ENCODE measurements around the gene SLC31A1. TPM values are rescaled to one million over a fixed set of nuclear protein-coding genes. Genes with fewer than 3 reads are reported as not detected.

The SLC31A1 gene
- total and polyA plus RNA-seq, 2 experiments from 2014 or later, result 15.0 to 32.1 TPM

DNA sequence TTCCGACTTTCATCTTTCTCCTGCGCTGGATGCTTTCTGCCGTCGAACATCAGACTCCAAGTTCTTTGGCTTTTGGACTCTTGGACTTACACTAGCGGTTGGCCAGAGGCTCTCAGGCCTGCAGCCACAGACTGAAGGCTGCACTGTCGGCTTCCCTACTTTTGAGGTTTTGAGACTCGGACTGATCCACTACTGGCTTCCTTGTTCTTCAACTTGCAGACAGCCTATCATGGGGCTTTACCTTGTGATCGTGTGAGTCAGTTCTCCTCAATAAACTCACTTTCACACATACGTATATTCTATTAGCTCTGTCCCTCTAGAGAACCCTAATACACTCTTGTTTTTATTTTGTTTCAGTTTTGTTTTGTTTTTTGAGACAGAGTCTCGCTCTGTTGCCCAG, 10.5 kb upstream of the SLC31A1 start:
- Histone ChIP-seq H3K9me2 (ENCODE audit: insufficient read depth) (no peaks in the 10 kb centered on the region), H3F3A (replicated peaks; ENCODE audit: low read depth) (no peaks in the 10 kb centered on the region), H3K79me2 (replicated peaks; ENCODE audit: insufficient read depth) (peaks cover 3% of the 10 kb centered on the region; the same call in 1 of the 2 replicates), H3K4me2 (no peak overlapping the region), H2AFZ (no peak overlapping the region), H3K27ac (ENCODE audit: low read depth) (no peak overlapping the region), H4K20me1 (replicated peaks; ENCODE audit: insufficient read depth) (peaks cover under 1% of the 10 kb centered on the region; the same call in 1 of the 2 replicates), H3K27me3 (ENCODE audit: insufficient read depth) (no peaks in the 10 kb centered on the region), H3K4me1 (ENCODE audit: insufficient read depth) (no peaks in the 10 kb centered on the region), H3K4me3 (no peak overlapping the region), H3K36me3 (ENCODE audit: insufficient read depth) (peaks cover 6% of the 10 kb centered on the region; the same call in 1 of the 2 replicates)
- ATAC-seq (no peak), DNase-seq (ENCODE audit: low spot score) (no peak)
- Mint-ChIP-seq H3K27ac (no peak overlapping the region), H3K36me3 (ENCODE audit: low read depth) (peaks cover 3% of the 10 kb centered on the region; the same call in 2 of the 3 replicates), H3K9me3 (no peaks in the 10 kb centered on the region), H3K27me3 (ENCODE audit: insufficient read depth, low read depth, poor library complexity) (peaks cover 1% of the 10 kb centered on the region), H3K4me1 (no peaks in the 10 kb centered on the region), H3K4me3 (no peak overlapping the region)
- TF ChIP-seq ZNF114 (CRISPR knock-in tag; IDR thresholded peaks at IDR 0.05), result no peak
- no peak for TF ChIP-seq STAT1 (IDR thresholded peaks at IDR 0.05; ENCODE audit: unreplicated experiment)
- no peak for TF ChIP-seq EZH2phosphoT487 (IDR thresholded peaks at IDR 0.05; ENCODE audit: unreplicated experiment)
- no peak for TF ChIP-seq NANOG (IDR thresholded peaks at IDR 0.05; ENCODE audit: borderline replicate concordance)
- TF ChIP-seq JUNB (IDR thresholded peaks at IDR 0.05; ENCODE audit: unreplicated experiment), result no peak
- no peak for TF ChIP-seq EZH2 (IDR thresholded peaks at IDR 0.05; ENCODE audit: low read depth, unreplicated experiment)
- TF ChIP-seq, protein P1, sequence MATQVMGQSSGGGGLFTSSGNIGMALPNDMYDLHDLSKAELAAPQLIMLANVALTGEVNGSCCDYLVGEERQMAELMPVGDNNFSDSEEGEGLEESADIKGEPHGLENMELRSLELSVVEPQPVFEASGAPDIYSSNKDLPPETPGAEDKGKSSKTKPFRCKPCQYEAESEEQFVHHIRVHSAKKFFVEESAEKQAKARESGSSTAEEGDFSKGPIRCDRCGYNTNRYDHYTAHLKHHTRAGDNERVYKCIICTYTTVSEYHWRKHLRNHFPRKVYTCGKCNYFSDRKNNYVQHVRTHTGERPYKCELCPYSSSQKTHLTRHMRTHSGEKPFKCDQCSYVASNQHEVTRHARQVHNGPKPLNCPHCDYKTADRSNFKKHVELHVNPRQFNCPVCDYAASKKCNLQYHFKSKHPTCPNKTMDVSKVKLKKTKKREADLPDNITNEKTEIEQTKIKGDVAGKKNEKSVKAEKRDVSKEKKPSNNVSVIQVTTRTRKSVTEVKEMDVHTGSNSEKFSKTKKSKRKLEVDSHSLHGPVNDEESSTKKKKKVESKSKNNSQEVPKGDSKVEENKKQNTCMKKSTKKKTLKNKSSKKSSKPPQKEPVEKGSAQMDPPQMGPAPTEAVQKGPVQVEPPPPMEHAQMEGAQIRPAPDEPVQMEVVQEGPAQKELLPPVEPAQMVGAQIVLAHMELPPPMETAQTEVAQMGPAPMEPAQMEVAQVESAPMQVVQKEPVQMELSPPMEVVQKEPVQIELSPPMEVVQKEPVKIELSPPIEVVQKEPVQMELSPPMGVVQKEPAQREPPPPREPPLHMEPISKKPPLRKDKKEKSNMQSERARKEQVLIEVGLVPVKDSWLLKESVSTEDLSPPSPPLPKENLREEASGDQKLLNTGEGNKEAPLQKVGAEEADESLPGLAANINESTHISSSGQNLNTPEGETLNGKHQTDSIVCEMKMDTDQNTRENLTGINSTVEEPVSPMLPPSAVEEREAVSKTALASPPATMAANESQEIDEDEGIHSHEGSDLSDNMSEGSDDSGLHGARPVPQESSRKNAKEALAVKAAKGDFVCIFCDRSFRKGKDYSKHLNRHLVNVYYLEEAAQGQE (IDR thresholded peaks at IDR 0.05; ENCODE audit: unreplicated experiment), result no peak
- TF ChIP-seq, protein P2, sequence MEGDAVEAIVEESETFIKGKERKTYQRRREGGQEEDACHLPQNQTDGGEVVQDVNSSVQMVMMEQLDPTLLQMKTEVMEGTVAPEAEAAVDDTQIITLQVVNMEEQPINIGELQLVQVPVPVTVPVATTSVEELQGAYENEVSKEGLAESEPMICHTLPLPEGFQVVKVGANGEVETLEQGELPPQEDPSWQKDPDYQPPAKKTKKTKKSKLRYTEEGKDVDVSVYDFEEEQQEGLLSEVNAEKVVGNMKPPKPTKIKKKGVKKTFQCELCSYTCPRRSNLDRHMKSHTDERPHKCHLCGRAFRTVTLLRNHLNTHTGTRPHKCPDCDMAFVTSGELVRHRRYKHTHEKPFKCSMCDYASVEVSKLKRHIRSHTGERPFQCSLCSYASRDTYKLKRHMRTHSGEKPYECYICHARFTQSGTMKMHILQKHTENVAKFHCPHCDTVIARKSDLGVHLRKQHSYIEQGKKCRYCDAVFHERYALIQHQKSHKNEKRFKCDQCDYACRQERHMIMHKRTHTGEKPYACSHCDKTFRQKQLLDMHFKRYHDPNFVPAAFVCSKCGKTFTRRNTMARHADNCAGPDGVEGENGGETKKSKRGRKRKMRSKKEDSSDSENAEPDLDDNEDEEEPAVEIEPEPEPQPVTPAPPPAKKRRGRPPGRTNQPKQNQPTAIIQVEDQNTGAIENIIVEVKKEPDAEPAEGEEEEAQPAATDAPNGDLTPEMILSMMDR (conservative IDR thresholded peaks at IDR 0.05; ENCODE audit: low read depth in 2 of 2), result no peak
- TF ChIP-seq ZNF331 (CRISPR knock-in tag; IDR thresholded peaks at IDR 0.05; ENCODE audit: low read depth), result no peak

DNA sequence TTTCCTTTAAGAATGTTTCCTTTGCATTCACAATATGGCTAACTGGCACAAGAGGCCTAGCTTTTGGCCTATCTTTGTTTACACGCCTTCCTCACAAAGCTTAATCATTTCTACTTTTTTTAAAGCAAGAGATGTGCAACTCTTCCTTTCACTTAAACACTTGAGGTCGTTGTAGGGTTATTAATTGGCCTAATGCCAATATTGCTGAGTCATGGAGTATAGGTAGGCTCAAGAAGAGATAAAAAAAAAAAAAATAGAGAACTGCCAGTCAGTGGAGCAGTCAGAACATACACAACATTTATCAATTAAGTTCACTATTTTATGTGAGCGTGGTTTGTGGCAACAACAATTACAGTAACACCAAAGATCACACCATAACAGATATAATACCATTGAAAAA, 6.2 kb upstream of the SLC31A1 start:
- ATAC-seq, result no peak
- Histone ChIP-seq H3K79me2 (replicated peaks; ENCODE audit: insufficient read depth) (peaks cover 28% of the 10 kb centered on the region), H4K20me1 (replicated peaks; ENCODE audit: insufficient read depth) (no peaks in the 10 kb centered on the region; the same call in 1 of the 2 replicates), H3K9me2 (ENCODE audit: insufficient read depth) (no peaks in the 10 kb centered on the region), H3K4me2 (no peak overlapping the region), H3K4me3 (no peak overlapping the region), H3K36me3 (ENCODE audit: insufficient read depth) (no peaks in the 10 kb centered on the region), H3K4me1 (ENCODE audit: insufficient read depth) (peaks cover 1% of the 10 kb centered on the region; the same call in 1 of the 2 replicates), H3K27me3 (ENCODE audit: insufficient read depth) (no peaks in the 10 kb centered on the region), H2AFZ (no peak overlapping the region), H3F3A (replicated peaks; ENCODE audit: low read depth) (no peaks in the 10 kb centered on the region), H3K27ac (ENCODE audit: low read depth) (no peak overlapping the region)
- H3K4me3 Mint-ChIP-seq, result no peak overlapping the region
- peaks cover 1% of the 10 kb centered on the region for H3K27me3 Mint-ChIP-seq (ENCODE audit: insufficient read depth, low read depth, poor library complexity)
- DNase-seq (ENCODE audit: low spot score), result no peak
- no peaks in the 10 kb centered on the region for H3K36me3 Mint-ChIP-seq (ENCODE audit: low read depth)
- H3K4me1 Mint-ChIP-seq, result peaks cover 5% of the 10 kb centered on the region
- peak overlapping the region; percentile 84 for H3K27ac Mint-ChIP-seq
- no peaks in the 10 kb centered on the region for H3K9me3 Mint-ChIP-seq
- TF ChIP-seq ZNF114 (CRISPR knock-in tag; IDR thresholded peaks at IDR 0.05), result no peak
- TF ChIP-seq, protein P2 (conservative IDR thresholded peaks at IDR 0.05; ENCODE audit: low read depth in 2 of 2), result no peak
- no peak for TF ChIP-seq CREB1 (CRISPR knock-in tag; IDR thresholded peaks at IDR 0.05; ENCODE audit: low read depth)
- no peak for TF ChIP-seq NANOG (IDR thresholded peaks at IDR 0.05; ENCODE audit: borderline replicate concordance)
- TF ChIP-seq, protein P3, sequence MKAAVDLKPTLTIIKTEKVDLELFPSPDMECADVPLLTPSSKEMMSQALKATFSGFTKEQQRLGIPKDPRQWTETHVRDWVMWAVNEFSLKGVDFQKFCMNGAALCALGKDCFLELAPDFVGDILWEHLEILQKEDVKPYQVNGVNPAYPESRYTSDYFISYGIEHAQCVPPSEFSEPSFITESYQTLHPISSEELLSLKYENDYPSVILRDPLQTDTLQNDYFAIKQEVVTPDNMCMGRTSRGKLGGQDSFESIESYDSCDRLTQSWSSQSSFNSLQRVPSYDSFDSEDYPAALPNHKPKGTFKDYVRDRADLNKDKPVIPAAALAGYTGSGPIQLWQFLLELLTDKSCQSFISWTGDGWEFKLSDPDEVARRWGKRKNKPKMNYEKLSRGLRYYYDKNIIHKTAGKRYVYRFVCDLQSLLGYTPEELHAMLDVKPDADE (IDR thresholded peaks at IDR 0.05), result no peak

All from GM23338 (cell line).